Uterus (tissue), 4 donors: ENCODE results near the gene SPON1. TPM values are rescaled to one million over a fixed set of nuclear protein-coding genes. Genes with fewer than 3 reads are reported as not detected.

Experiments used
- DNase-seq, 2 donors: peaks; one replicate each; pipeline ENCODE4 v3.0.0-alpha.2; 2019 to 2020
- H3K27ac ChIP-seq, 2 donors: fragments of 200-600 bp; sonication (generic); 1 replicate in 1 of 2; 2 replicates in 1 of 2; pipeline ENCODE4 v1.5.1; 2016 to 2018
- H3K27me3 ChIP-seq, 2 donors: fragments of 200-600 bp; sonication (generic); one replicate each; pipeline ENCODE4 v1.5.1; 2018 to 2019; ENCODE audit warnings: control low read depth in 1 of 2
- H3K36me3 ChIP-seq, 2 donors: fragments of 200-600 bp; sonication (generic); one replicate each; pipeline ENCODE4 v1.5.1; 2019; ENCODE audit warnings: control low read depth in 1 of 2
- H3K4me1 ChIP-seq, 2 donors: fragments of 200-600 bp; sonication (generic); one replicate each; pipeline ENCODE4 v1.5.1; 2018 to 2019; ENCODE audit warnings: control low read depth in 1 of 2
- H3K4me3 ChIP-seq, 2 donors: fragments of 200-600 bp; sonication (generic); 1 replicate in 1 of 2; 2 replicates in 1 of 2; pipeline ENCODE4 v1.5.1; 2018 to 2019; ENCODE audit warnings: mild to moderate bottlenecking in 1 of 2
- H3K9me3 ChIP-seq, 2 donors: fragments of 200-600 bp; sonication (generic); one replicate each; pipeline ENCODE4 v1.5.1; 2019; ENCODE audit warnings: control low read depth in 1 of 2
- CTCF ChIP-seq, 4 experiments: fragments of 200-600 bp in 2 of 4; fragments of 450-650 bp in 2 of 4; sonication (generic) in 2 of 4; IDR thresholded peaks; one replicate each; pipeline ENCODE4 v1.5.1; 2016 to 2019; ENCODE audit warnings: antibody characterized with exemption in 4 of 4, mild to moderate bottlenecking in 2 of 4, moderate library complexity in 1 of 4
- POLR2A ChIP-seq, 2 donors: fragments of 450-650 bp; IDR thresholded peaks; one replicate each; pipeline ENCODE4 v1.6.1; 2016; ENCODE audit warnings: antibody characterized with exemption in 2 of 2, mild to moderate bottlenecking in 1 of 2, moderate library complexity in 1 of 2
- intact Hi-C: fragments of 100-400 bp; cut with DNase I; formaldehyde crosslinking; loops from one replicate; pipeline ENCODE4 v1.15.1; 2023; ENCODE audit warnings: low total_unique reads
- total RNA-seq, 4 donors: library from RNA; depleted of rRNA in 3 of 4; stranded (reverse); fragments of >200 nt in 3 of 4; gene quantifications; one replicate each; pipeline versions ENCODE4 v1.1.0 to v1.2.4, GENCODE V29; 2014 to 2023
- donor health status: DM: yes; HTN: yes; CAD: no.

Gene SPON1
- total RNA-seq, 4 donors from 2014 or later = 18.8 to 139 (median 28.8) TPM

- no peaks in the 10 kb centered on the region for H3K9me3 ChIP-seq
- TF ChIP-seq POLR2A (IDR thresholded peaks at IDR 0.05) (no peak), CTCF (IDR thresholded peaks at IDR 0.05) (no peak)
- no peak overlapping the region for H3K27ac ChIP-seq
- no peaks in the 10 kb centered on the region for H3K27me3 ChIP-seq
- H3K4me1 ChIP-seq = no peaks in the 10 kb centered on the region
- DNase-seq = no peak
- H3K4me3 ChIP-seq = no peak overlapping the region
- no peaks in the 10 kb centered on the region for H3K36me3 ChIP-seq
- intact Hi-C loops = no loop called here
Observed at GRCh38 chr11:14102766-14103165, 140.2 kb downstream of the SPON1 start.

DNA sequence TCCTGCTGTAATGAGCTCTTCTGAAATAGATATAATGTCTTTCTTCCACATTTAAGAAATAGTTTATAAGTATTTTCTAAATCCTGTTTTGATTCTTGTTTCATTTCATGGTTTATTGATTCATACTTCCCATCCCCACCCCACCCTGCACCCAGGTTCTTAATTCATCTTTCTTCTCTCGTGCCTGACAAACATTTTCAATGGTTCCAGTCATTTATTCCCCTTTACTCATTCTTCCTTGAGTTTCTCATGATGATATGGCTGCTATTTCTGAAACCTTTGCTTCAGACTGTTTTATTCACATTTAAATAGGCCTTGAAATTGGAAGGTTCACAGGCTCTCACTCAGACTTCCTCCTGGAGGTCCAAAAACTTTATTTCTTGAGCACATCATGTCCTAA is 142.9 kb downstream of the SPON1 start:
- no peak for DNase-seq
- Histone ChIP-seq H3K4me3 (no peak overlapping the region), H3K36me3 (no peaks in the 10 kb centered on the region), H3K27me3 (no peaks in the 10 kb centered on the region), H3K27ac (no peak overlapping the region), H3K4me1 (peaks cover 0 to 8% of the 10 kb centered on the region in 2 donors), H3K9me3 (no peaks in the 10 kb centered on the region)
- TF ChIP-seq CTCF (IDR thresholded peaks at IDR 0.05) (no peak), POLR2A (IDR thresholded peaks at IDR 0.05) (no peak)
- intact Hi-C loops = no loop called here

DNA sequence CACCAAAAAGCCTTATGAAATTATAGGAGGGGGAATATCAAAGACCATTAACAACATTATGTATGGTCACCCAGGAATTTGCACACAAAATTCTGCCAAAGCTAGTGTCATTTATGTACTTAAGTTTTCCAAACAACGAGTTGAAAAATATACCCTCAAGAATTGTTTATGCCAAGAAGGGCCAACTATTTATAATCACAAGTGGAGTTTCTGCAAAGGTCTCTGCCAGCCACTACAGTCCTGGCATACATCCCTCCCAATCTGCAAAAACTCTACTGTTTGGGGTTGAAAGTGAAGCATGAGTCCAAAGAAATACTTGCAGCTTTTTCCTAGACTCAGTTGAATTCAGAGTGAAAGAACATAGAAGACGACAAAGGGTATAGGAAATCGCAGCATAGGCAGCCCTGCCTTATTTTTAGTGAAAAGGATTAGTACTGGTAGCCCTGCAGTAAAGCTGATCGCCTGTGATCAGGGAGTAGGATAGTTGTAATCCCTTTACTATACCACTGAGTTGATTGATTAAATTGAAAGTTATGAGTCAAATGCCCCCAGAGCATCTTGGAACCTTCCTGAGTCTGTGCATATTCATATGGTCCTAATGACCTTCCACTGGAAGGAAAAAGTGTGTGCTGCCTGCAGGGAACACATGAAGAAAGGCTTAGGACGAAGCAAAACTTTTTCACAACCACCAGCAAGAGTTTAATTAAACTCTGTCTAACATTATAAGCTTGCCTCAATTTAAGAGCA is 144.0 kb downstream of the SPON1 start:
- Histone ChIP-seq H3K4me3 (no peak overlapping the region), H3K36me3 (no peaks in the 10 kb centered on the region), H3K27ac (no peak overlapping the region), H3K9me3 (no peaks in the 10 kb centered on the region), H3K27me3 (no peaks in the 10 kb centered on the region), H3K4me1 (peaks cover 0 to 9% of the 10 kb centered on the region in 2 donors)
- TF ChIP-seq CTCF (IDR thresholded peaks at IDR 0.05) (no peak), POLR2A (IDR thresholded peaks at IDR 0.05) (no peak)
- no peak for DNase-seq
- intact Hi-C loops = no loop called here

GRCh38 chr11:14107050-14107430 is 144.5 kb downstream of the SPON1 start:
- H3K27me3 ChIP-seq = no peaks in the 10 kb centered on the region
- no peak overlapping the region for H3K27ac ChIP-seq
- TF ChIP-seq CTCF (IDR thresholded peaks at IDR 0.05) (no peak), POLR2A (IDR thresholded peaks at IDR 0.05) (no peak)
- H3K4me1 ChIP-seq = peaks cover 0 to 9% of the 10 kb centered on the region in 2 donors
- H3K4me3 ChIP-seq = no peak overlapping the region
- H3K36me3 ChIP-seq = no peaks in the 10 kb centered on the region
- intact Hi-C loops = no loop called here
- no peaks in the 10 kb centered on the region for H3K9me3 ChIP-seq
- no peak for DNase-seq

DNA sequence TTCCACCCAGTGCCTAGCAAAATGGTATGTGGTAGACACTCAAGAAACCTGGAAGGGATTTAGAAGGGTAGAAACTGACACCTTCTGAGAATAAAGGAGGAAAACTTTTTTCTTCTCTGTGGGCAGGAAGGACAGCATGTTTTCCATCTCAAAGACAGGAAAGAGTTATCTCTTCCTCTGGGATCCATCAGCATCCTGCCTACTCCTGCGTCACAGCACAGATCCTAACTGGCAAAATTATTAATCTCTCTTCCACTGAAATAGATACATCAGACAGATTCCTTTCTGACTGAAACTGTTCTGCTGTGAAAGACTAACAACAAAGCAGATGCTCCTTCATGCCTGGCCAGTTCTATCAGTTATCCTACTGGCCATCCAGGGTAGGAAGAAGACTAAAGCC is 147.2 kb downstream of the SPON1 start:
- Histone ChIP-seq H3K36me3 (no peaks in the 10 kb centered on the region), H3K27me3 (no peaks in the 10 kb centered on the region), H3K9me3 (no peaks in the 10 kb centered on the region), H3K4me3 (no peak overlapping the region), H3K4me1 (peaks cover 0 to 9% of the 10 kb centered on the region in 2 donors), H3K27ac (peak overlapping the region; percentile 12 to 38)
- no peak for TF ChIP-seq CTCF (IDR thresholded peaks at IDR 0.05)
- TF ChIP-seq POLR2A (IDR thresholded peaks at IDR 0.05) = no peak
- intact Hi-C loops = no loop called here
- DNase-seq = no peak
